ENCODE results near the gene CCDC32. TPM values are rescaled to one million over a fixed set of nuclear protein-coding genes. Genes with fewer than 3 reads are reported as not detected.
A peak's percentile ranks its signal among the peaks of the same experiment; 100 is the strongest.

Gene CCDC32
- total and polyA plus RNA-seq, 3 donors from 2014 or later = 13.9 to 19.4 (median 18.3) TPM

DNA sequence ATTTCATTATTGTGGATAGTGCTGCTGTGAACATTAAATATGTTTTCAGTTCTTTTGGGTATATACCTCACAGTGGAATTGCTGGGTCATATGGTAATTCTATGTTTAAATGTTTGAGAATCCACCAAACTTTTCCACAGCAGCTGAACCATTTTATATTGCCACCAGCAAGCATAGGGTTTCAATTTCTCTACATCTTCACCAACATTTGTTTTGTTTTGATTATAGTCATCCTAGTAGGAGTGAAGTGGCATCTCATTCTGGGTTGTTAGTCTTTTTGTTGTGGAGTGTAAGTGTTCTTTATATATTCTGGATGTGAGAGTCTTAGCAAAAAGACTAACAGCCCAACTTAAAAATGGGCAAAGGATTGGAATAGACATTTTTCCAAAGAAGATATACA lies 10.3 kb upstream of the CCDC32 start:
- no peak for DNase-seq
- H3K27me3 ChIP-seq = no peaks in the 10 kb centered on the region
- intact Hi-C loops (cut with DNase I; ENCODE audit: low total_unique reads) = no loop called here
- H3K36me3 ChIP-seq (ENCODE audit: low read depth, missing control alignments) = no peaks in the 10 kb centered on the region
- no peak overlapping the region for H3K27ac ChIP-seq
- no peaks in the 10 kb centered on the region for H3K9me3 ChIP-seq
- TF ChIP-seq, protein P1, sequence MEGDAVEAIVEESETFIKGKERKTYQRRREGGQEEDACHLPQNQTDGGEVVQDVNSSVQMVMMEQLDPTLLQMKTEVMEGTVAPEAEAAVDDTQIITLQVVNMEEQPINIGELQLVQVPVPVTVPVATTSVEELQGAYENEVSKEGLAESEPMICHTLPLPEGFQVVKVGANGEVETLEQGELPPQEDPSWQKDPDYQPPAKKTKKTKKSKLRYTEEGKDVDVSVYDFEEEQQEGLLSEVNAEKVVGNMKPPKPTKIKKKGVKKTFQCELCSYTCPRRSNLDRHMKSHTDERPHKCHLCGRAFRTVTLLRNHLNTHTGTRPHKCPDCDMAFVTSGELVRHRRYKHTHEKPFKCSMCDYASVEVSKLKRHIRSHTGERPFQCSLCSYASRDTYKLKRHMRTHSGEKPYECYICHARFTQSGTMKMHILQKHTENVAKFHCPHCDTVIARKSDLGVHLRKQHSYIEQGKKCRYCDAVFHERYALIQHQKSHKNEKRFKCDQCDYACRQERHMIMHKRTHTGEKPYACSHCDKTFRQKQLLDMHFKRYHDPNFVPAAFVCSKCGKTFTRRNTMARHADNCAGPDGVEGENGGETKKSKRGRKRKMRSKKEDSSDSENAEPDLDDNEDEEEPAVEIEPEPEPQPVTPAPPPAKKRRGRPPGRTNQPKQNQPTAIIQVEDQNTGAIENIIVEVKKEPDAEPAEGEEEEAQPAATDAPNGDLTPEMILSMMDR (IDR thresholded peaks at IDR 0.05) = no peak
- no peak for TF ChIP-seq POLR2A (IDR thresholded peaks at IDR 0.05)
- H3K4me3 ChIP-seq = no peak overlapping the region
- peaks cover 6% of the 10 kb centered on the region for H3K4me1 ChIP-seq

DNA sequence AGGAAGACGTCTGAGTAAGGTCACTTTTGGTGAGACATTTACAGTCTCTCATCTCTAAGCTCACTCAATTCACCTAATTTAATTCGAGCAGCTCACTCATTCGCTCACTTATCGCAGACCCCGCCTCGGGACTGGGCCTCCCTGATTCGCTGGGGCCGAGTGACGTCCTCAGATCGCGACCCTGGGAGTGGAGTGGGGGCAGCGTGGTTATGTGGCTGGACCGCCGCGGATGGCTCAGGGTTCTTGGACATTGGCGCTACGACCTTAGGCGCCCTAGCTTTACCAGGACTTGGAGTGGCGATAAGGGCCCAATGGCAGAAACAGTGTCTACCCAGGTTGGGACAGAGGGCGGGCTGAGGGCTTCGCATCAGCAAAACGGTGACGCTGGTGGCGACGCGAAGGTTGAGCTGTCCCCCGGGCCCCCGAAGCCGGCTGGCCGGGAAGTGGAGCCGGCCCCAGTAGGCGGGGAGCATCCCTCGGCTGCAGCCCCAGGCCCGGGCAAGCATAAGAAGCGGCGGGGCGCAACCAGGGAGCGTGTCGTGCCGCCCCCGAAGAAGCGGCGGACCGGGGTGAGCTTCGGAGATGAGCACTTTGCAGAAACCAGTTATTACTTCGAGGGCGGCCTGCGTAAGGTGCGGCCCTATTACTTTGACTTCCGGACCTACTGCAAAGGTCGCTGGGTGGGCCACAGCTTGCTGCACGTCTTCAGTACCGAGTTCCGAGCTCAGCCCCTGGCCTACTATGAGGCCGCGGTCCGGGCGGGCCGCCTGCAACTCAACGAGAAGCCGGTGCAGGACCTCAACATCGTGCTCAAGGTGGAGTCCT lies 4.5 kb upstream of the CCDC32 start, which contains the start of gene RPUSD2:
TSS of gene RPUSD2 (plus strand) at position 171 of the 825 bp plus-strand sequence. CDS start at position 210, 39 bp downstream.
- Histone ChIP-seq H3K4me3 (peak within 1 kb of the TSS; percentile 70 to 88), H3K27ac (peak within 1 kb of the TSS; percentile 55 to 63), H3K27me3 (no peaks in the 10 kb centered on the region), H3K36me3 (ENCODE audit: low read depth, missing control alignments) (no peaks in the 10 kb centered on the region), H3K9me3 (no peaks in the 10 kb centered on the region), H3K4me1 (peaks cover 13% of the 10 kb centered on the region)
- WGBS, 2 donors = 0% methylated on average over 53 to 62 of the region's 62 CpGs
- DNase-seq = peak; percentile 97
- intact Hi-C loops (cut with DNase I; ENCODE audit: low total_unique reads) = no loop called here
- TF ChIP-seq, protein P1 (IDR thresholded peaks at IDR 0.05) = peak in 1 of 3 experiments; percentile 6
- TF ChIP-seq POLR2A (IDR thresholded peaks at IDR 0.05) = peak; percentile 16

DNA sequence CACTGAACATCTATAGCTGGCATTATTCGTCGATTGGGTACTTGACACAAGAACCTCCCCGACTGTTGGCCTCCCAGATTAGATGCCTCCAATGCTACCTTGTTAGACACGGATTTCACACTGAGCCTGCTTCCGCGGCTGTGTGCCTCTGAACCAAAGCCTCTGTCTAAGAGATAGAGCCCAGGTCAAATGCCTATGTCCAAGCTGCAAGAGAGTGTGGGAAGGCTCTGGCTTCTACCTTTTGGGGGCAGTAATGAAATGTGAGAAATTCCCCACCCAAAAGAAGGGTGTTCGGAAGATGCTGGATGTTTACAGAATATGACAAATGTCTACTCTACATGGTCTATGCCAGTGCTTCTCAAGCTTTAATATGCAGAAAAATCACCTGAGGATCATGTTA lies 2.3 kb upstream of the CCDC32 start:
- no peaks in the 10 kb centered on the region for H3K9me3 ChIP-seq
- intact Hi-C loops (cut with DNase I; ENCODE audit: low total_unique reads) = no loop called here
- no peak overlapping the region for H3K4me3 ChIP-seq
- no peak overlapping the region for H3K27ac ChIP-seq
- 28 to 46% methylated on average over 7 of the region's 7 CpGs for WGBS, 2 donors
- DNase-seq = no peak
- H3K27me3 ChIP-seq = no peaks in the 10 kb centered on the region
- no peak for TF ChIP-seq POLR2A (IDR thresholded peaks at IDR 0.05)
- TF ChIP-seq, protein P1 (IDR thresholded peaks at IDR 0.05) = no peak
- peaks cover 29% of the 10 kb centered on the region for H3K4me1 ChIP-seq
- no peaks in the 10 kb centered on the region for H3K36me3 ChIP-seq (ENCODE audit: low read depth, missing control alignments)

DNA sequence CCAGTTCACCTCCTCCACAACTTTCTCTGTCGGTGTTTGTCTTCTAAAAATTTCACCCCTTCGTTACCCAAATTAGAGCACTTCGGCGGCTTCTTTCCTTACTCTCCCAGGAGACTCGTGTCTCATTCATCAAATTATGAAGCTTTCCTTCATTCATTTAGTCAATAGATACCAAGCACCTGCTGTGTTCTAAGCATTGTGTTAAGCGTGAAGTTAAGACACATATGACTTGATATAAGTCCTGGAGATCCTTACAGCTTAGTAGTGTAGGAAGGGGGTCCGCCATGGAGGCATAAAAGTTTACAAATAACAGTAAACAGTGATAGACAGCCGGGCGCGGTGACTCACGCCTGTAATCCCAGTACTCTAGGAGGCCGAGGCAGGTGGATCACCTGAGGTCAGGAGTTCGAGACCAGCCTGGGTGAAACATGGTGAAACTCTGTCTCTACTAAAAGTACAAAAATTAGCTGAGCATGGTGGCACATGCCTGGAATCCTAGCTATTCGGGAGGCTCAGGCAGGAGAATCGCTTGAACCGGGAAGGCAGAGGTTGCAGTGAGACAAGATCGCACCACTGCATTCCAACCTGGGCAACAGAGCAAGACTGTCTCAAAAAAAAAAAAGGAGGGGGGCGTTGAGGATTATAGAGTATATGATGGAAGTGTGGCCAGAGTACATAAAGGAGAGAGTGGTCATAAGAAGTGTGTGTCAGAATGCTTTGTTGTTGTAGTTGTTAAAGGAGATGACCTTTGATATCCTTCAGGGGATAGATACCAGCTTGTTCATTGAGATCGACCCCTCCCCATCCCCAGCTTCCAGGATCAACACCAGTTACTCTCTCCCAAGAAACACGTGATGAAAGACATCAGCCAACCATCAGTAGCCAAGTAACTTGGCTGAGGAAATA lies 744 bp upstream of the CCDC32 start:
- Histone ChIP-seq H3K4me3 (peak overlapping the region; percentile 73 to 74), H3K36me3 (ENCODE audit: low read depth, missing control alignments) (no peaks in the 10 kb centered on the region), H3K27me3 (no peaks in the 10 kb centered on the region), H3K27ac (peak overlapping the region in 1 of 2 donors; percentile 25), H3K4me1 (peaks cover 30% of the 10 kb centered on the region), H3K9me3 (no peaks in the 10 kb centered on the region)
- 34 to 38% methylated on average over 18 to 19 of the region's 20 CpGs for WGBS, 2 donors
- no peak for DNase-seq
- TF ChIP-seq, protein P1 (IDR thresholded peaks at IDR 0.05) = no peak
- TF ChIP-seq POLR2A (IDR thresholded peaks at IDR 0.05) = no peak
- intact Hi-C loops (cut with DNase I; ENCODE audit: low total_unique reads) = no loop called here
